HT-29 (cell line): ENCODE data around the gene MSH6. TPM values are rescaled to one million over a fixed set of nuclear protein-coding genes. Genes with fewer than 3 reads are reported as not detected.

ENCODE experiments used
- DNase-seq: peaks from one replicate; pipeline ENCODE4 v3.0.0-alpha.2; 2015; ENCODE audit warnings: low spot score
- total RNA-seq: library from RNA; depleted of rRNA; stranded (reverse); fragments of >200 nt; shearing (Covaris generic); gene quantifications from 2 replicates; pipeline ENCODE4 v1.2.3, GENCODE V29; 2014

Gene MSH6
- total RNA-seq, 1 experiment from 2014 or later: 40.3 TPM

DNA sequence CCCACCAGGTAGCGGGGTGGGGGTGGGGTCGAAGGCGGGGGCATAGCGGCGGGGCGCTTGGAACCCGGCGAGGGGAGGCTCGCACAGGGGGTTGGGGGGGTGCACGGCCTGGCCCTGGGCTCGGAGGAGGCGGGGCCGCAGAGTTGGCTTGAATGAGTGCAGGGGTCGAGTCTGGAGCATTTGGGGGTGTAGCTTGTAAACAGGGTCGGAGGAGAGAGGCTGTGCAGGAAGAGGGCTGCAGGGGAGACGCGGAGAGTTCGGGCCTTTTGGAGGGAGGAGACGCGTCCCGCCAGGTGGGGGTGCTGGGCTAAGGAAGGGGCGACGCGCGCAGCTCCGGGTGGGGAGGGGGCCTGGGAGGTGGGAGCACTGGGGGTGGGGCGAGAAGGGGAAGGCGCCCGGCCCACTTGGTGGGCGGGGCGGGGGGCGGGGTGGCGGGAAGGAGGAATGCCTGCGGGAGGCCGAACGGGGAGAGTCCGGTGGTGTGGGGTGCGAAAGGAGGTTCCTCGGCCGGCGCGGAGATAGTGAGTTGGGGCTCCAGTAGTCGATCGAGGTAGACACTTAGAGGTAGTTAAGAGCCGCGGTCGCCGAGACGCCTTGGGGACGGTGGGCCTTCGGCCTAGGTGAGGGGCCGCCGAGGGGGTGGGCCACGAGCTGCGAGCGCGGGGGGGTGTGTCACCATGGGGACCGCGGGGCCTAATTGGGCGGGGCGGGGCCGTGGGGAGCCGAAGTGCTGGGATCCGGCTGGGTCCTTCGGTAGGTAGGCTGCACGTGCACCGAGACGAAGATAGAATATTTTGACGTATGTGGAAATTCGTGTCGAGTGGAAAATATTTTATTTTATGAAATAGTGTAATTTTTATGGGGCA is 774 bp downstream of the MSH6 start:
- DNase-seq: peak; percentile 44

DNA sequence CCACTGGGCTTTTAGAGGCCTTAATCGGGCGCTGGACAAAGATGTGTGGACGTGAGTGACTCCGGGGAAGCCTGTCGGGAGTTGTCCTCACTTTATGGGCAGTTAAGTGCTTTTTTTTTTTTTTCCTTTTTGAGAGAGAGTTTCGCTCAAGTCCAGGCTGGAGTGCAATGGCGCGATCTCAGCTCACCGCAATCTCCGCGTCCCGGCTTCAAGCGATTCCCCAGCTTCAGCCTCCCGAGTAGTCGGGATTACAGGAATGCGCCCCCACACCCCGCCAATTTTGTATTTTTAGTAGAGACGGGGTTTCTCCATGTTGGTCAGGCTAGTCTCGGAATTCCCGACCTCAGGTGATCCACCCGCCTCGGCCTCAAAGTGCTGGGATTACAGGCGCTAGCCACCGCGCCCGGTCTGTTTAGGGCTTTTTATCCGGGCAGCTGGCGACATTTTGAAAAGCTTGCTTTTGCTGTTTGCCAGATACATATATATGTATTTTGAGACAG is 1.5 kb downstream of the MSH6 start:
- DNase-seq: no peak

DNA sequence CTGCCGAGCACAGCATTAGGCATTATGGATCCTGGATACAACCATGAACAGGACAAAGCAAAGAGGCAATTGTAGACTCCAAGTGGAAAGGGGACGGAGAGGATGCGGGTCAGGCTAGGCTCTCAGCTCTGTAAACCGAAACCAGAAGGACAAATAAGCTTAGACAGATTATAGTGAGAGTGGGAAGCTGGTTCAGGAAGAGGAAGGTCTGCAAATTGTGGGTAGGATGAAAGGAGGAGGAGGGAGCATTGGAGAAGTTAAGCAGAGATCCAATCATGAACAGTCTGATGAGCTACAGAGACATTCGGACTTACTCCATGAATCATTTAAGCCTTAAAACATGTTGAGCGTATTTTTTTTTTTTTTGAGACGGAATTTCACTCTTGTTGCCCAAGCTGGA is 3.0 kb downstream of the MSH6 start:
- DNase-seq: no peak

DNA sequence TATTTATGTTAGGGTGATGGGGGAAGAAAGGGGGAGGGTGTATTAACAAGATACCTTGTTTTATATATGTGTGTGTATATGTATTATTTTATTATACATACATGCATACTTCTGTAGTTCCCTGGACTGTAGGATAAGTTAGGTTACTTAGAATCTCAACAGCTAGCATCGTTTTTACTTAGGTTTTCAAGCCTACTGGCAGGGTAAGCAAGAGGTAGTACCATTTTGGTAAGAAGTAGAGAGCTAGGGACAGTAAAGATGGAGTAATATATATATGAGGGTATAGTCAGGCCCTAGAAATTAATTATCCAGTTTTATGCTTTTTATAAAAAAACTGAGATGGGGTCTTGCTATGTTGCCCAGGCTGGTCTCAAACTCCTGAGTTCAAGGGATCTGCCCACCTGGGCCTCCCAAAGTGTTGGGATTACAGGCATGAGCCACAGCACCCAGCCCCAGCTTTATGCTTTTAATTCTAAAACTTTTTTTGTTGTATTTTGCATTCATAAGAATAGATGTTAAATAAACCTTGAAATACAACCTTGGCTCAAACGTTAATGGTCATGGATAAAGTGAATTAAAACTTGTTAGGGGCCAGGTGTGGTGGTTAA is 13.2 kb downstream of the MSH6 start:
- no peak for DNase-seq

DNA sequence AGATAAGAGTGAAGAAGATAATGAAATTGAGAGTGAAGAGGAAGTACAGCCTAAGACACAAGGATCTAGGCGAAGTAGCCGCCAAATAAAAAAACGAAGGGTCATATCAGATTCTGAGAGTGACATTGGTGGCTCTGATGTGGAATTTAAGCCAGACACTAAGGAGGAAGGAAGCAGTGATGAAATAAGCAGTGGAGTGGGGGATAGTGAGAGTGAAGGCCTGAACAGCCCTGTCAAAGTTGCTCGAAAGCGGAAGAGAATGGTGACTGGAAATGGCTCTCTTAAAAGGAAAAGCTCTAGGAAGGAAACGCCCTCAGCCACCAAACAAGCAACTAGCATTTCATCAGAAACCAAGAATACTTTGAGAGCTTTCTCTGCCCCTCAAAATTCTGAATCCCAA is 15.7 kb downstream of the MSH6 start:
- DNase-seq: no peak

DNA sequence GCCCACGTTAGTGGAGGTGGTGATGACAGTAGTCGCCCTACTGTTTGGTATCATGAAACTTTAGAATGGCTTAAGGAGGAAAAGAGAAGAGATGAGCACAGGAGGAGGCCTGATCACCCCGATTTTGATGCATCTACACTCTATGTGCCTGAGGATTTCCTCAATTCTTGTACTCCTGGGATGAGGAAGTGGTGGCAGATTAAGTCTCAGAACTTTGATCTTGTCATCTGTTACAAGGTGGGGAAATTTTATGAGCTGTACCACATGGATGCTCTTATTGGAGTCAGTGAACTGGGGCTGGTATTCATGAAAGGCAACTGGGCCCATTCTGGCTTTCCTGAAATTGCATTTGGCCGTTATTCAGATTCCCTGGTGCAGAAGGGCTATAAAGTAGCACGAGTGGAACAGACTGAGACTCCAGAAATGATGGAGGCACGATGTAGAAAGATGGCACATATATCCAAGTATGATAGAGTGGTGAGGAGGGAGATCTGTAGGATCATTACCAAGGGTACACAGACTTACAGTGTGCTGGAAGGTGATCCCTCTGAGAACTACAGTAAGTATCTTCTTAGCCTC is 16.2 kb downstream of the MSH6 start:
- no peak for DNase-seq

DNA sequence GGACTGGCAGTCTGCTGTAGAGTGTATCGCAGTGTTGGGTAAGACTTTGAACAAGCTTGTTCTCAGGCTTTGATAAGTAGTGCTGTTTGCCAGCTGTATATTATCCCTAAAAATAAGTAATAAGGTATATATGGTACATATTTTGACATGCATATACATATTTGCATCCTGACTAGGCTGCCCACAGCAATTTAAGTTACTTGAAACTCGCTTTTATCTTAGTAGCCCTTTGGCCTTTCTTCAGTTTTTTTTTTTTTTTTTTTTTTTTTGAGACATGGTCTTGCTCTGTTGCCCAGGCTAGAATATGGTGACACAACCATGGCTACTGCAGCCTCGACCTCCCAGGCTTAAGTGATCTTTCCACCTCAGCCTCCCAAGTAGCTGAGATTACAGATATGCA is 18.2 kb downstream of the MSH6 start:
- DNase-seq: no peak

DNA sequence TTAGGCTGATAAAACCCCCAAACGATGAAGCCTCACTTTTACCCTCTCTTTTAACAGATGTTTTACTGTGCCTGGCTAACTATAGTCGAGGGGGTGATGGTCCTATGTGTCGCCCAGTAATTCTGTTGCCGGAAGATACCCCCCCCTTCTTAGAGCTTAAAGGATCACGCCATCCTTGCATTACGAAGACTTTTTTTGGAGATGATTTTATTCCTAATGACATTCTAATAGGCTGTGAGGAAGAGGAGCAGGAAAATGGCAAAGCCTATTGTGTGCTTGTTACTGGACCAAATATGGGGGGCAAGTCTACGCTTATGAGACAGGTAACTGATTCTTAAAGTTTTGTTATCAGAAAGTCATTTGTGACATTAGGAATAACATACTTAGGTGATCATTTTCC is 20.4 kb downstream of the MSH6 start:
- no peak for DNase-seq

DNA sequence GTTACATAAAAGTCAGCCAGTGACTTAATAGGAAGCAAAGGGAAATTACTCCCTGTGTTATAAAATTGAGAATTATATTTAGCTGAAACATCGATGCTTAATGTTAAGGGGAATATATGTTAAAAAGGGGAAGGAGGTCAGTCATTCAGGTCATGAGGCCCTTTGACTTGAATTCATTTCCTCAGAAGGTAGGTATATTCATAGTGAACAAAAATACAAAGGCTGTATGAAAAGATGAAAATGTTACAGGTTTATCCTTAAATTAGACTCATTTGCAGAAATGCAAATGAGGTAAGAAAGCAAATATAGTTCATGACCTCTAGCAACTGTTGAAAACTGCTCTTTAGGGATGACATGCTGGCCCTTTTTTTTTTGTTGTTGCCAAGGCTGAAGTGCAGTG is 20.8 kb downstream of the MSH6 start:
- no peak for DNase-seq

DNA sequence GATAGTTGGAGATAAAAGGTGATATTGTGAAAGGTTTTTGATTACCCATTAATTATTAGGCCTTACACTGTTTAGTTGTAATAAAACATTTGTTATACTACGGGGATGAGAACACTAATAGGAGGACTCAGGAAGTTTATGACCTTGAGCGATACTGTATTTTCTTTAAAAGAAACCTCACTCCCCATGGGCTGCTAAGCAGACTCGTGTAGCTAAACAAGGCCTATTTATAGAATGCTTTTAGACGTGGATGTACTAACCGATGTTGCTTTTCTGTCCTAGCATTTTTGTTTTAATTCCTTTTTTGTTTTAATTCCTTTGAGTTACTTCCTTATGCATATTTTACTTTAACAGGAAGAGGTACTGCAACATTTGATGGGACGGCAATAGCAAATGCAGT is 22.9 kb downstream of the MSH6 start:
- no peak for DNase-seq

DNA sequence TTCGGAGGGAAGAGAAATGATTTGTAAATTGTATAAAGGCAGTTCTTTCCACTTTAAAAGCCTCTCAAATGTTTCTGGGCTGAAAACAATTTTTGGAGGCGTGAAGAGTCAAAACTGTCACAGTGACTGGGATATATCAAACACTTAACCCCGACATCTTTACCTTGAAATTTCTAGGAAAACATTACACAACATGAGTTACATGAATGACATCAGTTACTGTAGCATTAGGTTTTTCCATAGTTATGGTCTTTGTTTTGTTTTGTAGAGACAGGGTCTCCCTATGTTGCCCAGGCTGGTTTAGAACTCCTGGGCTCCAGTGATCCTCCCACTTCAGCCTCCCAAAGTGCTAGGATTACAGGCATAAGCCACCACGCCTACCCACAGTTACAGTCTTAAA is 25.7 kb downstream of the MSH6 start:
- DNase-seq: no peak

DNA sequence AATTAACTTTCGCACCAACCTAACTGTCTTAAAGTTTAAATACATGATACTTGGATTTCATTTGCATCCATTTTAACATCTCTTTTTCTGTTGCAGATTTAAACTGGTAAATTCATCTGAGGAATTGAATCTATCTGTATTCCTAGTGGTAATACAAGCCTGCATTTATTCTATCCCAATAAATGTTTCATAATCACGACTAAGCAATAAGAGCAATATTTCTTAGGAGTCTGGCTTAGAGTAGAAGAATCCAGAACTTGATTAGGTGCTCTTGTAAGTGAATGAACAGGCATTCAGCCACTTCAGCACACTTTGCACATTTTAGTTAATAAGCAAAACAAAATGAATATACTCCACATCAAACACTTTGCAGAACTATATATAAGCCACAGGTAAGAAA is 27.0 kb downstream of the MSH6 start:
- DNase-seq: no peak

DNA sequence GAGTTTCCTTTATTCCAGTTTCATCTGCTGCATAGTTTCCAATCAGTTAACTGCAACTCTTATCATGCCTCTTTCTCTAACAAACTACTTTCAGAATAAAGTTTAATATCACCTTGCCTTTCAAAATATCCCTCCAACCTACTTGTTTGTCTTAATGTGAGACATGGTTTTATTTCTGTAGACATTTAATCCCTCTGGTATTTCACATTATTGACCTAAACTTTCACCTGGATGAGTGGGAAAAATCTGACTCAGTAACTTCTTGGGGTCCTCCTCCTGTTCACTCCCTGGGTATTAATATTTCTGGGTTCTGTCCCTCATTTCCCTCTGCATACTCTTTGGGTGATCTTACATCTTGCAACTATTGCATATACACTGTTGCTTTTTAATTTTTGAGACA is 27.9 kb downstream of the MSH6 start:
- no peak for DNase-seq

DNA sequence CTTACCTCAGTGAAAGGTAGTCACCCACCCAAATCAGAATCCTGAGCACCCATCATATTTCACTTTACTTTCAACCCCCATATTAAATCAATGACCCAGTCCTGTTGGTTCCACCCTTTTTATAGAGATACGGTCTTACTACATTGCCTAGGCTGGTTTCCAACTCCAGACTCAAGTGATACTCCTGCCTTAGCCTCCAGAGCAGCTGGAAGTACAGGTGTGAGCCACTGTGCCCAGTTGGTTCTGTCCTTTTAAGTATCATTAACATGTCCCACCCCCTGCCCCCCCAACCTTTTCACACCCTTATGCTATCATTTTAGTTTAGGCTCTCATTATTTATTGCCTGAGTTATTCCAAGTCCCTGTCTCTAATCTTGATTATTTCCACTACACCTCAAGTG is 28.7 kb downstream of the MSH6 start:
- no peak for DNase-seq

DNA sequence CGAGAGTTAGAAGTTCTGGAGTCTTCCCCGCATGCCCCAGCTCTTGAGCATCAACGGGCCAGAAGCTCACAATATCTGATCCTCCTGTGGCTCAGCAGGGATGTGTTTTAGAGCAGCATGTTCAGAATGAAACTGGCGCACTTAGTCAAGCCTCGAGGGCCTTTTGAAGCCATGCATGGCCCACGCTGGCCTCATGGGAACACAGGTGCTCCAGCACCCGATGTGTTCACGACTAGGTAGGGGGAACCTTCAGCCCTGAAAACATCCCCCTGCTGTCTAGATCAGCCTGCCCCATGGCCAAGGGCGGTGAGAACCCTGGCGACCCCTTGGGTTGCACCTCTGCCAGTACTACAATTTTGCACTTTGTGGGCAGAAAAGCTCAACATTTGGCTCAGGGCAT is 32.8 kb downstream of the MSH6 start:
- DNase-seq: no peak

DNA sequence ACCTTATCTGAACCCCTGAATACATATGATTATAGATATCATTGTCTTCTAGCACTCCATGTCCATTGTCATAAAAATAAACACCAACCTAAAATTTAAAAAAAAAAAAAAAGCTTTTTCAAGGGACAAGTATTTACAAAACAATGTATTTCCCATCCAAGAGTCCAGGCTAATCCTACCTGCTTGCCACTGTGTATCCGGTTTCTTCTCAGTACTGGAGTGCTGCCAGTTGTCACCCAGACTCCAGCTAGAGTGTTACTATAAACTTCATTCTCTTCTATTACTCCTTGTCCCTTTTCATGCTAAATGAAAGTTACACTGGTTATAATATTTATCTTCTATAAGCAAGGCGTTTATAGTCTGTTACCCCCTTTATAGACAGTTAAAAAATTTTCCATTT is 35.8 kb downstream of the MSH6 start:
- no peak for DNase-seq

DNA sequence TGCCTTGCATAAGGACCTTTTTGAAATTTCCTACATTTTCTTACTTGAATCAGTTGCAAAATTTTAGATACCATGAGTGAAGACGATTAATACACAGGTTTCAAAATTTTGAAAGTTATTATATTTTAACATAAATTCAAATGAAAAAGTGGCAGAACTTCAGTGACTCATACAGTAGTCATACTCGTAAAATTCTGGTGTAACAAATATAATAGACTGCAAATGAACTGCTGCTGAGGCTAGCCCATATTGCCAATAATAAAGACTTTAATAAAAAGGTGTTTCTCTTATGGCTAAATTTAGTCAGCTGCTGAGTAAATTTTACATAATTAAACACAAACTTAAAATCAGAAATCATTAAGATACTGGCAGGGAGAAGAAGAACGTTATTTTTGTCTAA is 36.9 kb downstream of the MSH6 start:
- peak; percentile 22 for DNase-seq

DNA sequence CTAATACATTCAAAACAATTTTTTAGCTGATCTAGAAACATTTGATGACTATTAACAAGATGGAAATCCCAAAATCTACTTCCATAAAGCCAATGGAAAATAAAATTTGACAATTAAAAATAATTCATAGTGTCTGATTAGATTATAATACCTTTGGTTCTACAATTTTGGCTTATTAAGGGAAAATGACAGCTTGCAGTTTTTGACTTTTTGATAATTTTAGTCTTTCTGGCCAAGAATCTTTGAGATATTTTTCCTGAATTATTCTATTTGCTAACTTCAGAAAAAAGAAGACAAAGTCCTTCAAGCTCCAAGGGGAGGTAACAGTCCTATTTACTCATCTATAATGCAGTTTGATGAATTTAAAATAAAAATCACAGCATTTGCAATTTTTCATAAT is 39.6 kb downstream of the MSH6 start:
- no peak for DNase-seq

DNA sequence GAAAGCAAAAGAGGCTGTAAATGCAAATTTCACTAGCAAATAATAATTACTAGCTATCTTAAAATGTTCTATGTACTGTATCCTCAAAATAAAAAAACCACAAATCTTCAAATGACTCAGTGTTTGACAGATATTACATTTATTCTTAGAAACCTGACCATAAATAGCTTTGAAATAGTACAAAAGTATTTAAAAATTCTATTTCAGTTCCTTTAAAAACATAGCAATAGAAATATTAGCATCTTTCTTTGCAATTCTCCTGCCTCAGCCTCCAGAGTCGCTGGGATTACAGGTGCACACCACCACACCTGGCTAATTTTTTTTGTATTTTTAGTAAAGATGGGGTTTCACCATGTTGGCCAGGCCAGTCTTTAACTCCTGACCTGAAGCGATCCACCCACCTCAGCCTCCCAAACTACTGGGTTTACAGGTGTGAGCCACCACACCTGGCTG is 50.6 kb downstream of the MSH6 start:
- DNase-seq: no peak

DNA sequence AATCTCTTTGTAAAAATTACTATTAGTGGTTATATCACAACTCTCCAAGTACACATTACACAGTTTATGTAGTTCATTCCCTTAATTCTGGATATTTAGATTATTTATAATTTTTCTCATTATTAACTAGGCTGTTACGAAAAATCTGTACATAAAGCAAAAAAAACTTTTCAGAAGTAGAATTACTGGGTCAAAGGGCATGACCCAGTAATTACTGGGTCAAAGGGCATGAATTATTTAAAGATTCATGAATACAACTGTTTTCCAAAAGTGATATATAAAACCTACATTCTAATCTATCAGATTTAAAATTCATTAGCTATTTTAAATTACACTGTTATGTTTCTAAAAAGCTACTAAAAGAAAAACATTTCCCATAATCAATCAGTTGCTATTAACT is 55.3 kb downstream of the MSH6 start:
- no peak for DNase-seq

DNA sequence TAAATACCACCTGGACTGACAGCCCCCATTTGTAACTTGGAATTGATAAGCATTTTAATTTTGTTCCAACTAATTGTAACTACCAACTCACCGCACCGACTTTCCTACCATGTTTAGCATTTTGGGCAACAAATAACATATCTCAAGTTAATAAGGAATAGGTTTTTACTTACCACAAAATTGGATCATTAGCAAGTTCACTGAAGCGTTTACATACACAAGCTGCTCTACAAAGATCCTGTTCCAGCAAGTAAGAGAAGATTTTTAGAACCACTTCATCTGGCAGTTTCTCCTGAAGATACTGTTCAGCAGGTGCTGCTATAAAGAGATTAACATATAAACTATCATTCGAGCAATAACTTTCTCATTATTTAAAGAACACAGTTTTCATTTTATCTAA is 55.7 kb downstream of the MSH6 start:
- DNase-seq: no peak

DNA sequence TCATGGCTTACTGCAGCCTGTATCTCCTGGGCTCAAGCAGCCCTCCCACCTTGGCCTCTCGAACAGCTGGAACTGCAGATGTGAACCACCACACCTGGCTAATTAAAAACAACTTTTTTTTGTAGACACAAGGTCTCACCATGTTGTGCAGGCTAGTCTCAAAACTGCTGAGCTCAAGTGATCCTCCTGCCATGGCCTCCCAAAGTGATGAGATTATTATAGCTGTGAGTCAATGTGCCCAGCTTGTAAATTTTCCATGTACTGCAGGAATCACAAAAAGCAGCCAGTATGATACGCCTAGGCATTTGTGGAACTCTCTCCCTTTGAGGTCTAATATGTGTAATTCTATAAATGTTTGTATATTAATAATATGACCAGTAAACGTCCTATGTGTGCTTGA is 59.9 kb downstream of the MSH6 start:
- DNase-seq: no peak

DNA sequence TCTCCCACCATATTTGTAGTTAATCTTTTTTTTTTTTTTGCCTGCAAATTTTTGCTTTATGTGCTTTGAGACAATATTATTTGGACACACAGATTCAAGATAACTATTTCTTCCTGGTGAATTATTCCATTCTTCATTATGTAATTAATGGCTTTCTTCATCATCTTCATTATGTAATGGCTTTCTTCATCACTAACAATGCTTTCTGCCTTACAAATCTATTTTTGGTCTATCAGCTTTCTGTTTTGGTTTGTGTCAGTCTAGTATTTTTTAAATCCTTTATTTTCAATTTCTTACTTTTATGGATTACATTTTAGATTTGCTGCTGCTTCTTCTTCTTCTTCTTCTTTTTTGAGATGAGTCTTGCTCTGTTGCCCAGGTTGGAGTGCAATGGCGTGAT is 60.5 kb downstream of the MSH6 start:
- DNase-seq: no peak
